GM19351 (cell line): ENCODE data around the gene PNKD.

Source experiments
- ATAC-seq: cut with Tn5 transposase; IDR thresholded peaks from one replicate; pipeline ENCODE4 v1.9.1; 2021; ENCODE audit warnings: mild to moderate bottlenecking, moderate library complexity; ENCODE audit not compliant: unreplicated experiment

The PNKD gene

DNA sequence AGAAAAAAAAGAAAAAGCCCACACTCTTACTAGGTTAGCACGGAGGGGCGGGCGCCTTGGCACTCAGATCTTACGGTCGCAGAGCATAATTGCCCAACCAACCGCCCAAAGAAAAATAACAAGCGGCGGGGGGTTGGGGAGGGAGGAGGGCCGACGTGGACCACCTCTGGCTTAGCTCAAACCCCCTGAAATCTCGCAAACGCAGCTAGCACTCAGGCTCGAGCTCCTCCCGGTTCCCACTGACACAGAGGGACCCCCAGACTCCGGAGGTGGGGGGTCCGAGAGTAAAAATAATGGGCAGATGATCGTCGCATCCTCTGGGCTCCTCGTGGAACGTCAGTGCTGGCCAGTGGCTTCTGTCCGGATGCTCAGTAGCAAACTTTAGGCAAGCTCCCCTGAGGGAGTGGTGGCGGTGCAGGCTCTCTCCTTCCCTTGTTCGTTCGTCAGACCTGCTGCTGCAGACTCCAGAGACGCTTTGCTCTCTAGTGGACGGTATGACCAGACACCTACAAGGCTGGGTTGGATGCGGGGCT lies 98.4 kb downstream of the PNKD start:
- no peak for ATAC-seq

DNA sequence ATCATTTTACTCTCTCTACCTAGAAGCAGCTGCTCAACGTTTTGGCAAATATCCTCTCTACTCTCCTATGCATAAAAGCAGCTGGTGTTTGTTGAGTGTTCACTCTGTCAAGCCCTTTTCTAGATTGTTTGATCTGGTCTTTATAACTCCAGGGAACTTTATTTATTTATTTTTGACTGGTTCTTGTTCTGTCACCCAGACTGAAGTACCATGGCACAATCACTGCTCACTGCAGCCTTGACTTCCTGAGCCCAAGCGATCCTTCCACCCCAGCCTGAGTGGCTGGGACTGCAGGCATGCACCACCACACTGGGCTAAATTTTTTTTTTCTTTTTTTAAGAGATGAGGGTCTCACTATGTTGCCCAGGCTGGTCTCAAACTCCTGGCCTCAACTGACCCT lies 99.0 kb downstream of the PNKD start:
- ATAC-seq: no peak

DNA sequence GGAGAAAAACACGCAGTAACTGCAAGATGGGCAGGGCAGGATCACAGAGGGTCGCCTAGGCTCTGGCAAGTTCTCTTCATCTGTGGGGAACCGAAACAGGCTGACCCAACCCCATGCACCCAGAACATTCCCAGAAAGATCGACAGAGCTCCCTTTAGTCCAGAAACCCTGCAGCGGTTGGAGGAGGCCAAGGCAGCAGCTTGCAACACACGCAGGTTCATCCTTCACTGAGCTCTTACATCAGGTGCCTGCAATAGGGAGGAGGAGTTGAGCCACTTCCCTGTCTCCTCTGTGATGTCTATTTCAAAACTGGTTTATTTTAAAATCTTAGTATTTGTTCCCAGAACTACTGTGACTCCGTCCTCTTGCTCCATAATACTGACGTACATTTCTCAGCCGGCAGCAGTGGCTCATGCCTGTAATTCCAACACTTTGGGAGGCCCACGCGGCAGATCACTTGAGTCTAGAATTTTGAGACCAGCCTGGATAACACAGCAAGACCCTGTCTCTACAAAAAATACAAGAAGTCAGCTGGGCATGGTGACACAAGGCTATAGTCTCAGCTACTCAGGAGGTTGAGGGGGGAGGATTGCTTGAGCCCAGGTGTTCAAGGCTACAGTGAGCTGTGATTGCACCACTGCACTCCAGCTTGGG lies 100.2 kb downstream of the PNKD start:
- no peak for ATAC-seq

DNA sequence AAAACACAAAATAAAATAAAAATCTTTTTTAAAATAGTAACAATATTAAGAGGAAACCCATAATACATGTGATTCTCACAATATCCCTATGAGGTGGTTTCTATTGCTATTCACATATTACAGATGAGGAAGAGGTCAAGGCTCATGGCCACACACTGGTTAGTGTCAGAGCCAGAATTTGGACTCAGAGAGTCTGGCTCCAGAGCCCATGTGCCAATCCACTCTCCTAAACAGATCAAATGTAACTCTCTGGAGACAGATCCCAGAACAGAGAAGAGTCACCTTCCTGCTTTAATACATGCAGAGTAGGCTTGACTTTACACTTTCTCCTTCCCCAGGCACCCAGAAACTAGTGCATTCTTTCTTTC lies 101.6 kb downstream of the PNKD start:
- no peak for ATAC-seq

DNA sequence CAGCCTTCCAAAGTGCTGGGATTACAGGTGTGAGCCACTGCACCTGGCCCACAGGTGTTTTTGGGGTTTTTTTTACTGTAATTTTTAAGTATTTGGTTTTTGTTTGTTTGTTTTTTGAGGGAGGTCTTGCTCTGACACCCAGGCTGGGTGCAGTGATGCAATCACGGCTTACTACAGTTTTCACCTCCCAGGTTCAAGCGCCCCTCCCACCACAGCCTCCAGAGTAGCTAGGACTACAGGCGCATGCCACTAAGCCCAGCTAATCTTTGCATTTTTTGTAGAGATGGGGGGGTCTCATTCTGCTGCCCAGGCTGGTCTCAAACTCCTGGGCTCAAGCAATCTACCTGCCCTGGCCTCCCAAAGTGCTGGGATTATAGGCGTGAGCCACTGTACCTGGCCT lies 104.5 kb downstream of the PNKD start:
- ATAC-seq: no peak

DNA sequence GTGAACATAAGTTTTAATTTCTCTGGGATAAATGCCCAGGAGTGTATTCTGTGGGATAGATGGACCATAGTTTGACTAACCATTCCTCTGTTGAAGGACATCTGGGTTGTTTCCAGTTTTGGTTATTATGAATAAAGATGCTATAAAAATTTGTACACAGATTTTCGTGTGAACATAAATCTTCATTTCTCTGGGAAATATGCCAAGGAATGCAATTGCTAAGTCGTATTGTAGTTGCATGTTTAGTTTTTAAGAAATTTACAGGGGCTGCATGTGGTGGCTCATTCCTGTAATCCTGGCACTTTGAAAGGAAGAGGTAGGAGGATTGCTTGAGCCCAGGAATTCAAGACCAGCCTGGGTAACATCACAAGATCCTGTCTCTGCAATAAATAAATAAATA lies 104.9 kb downstream of the PNKD start:
- ATAC-seq: no peak

DNA sequence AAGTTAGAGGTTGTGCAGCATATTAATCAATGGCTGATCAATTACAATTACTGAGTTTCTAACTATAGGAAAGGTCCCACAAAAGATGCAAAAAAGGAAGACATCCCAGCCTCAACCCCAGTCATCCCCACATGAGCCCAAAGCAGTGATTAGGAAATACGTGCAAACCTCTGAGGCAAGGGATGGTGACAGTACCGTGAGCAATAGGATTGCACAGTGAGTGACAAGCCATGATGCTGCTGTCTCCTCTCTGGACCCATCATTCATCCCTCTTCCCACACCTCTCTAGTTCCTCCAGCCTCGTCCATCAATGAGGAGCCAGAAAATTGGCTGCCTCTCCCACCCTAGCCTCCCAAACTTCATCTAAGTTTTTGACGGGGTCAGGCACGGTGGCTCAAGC lies 107.7 kb downstream of the PNKD start:
- no peak for ATAC-seq

DNA sequence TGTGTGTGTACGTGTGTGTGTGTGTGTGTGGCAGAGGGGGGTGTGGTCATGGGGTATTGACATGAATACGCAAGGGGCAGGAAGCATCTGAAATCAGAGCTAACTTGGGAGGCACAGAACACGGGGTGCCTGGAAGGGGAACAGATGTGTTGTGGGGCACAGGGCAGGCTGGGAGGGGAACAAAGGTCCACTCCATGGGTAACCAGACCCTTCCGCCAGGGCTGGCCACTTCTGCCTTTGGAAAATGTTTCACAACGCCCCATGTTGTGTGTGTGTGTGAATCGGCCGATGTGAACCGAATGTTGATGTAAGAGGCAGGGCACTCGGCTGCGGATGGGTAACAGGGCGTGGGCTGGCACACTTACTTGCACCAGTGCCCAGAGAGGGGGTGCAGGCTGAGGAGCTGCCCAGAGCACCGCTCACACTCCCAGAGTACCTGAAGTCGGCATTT lies 111.6 kb downstream of the PNKD start, which contains the start of gene SLC11A1:
SLC11A1 (plus strand) TSS at position 358 of the 451 bp plus-strand sequence. CDS start 96 bp downstream, outside the sequence.
- no peak for ATAC-seq

DNA sequence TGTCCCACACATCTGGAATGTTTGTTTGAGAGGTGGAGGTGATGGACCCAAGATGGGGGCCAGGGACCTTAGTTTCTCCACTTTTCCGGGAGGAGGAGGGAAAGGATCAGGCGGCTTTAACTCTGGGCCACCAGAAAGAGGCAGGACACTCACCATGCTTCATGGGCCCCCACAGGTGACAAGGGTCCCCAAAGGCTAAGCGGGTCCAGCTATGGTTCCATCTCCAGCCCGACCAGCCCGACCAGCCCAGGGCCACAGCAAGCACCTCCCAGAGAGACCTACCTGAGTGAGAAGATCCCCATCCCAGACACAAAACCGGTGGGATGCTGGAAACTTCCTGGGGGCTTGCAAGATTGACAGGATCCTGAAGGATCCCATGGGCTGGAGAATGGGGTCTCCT lies 112.5 kb downstream of the PNKD start:
- ATAC-seq: no peak

DNA sequence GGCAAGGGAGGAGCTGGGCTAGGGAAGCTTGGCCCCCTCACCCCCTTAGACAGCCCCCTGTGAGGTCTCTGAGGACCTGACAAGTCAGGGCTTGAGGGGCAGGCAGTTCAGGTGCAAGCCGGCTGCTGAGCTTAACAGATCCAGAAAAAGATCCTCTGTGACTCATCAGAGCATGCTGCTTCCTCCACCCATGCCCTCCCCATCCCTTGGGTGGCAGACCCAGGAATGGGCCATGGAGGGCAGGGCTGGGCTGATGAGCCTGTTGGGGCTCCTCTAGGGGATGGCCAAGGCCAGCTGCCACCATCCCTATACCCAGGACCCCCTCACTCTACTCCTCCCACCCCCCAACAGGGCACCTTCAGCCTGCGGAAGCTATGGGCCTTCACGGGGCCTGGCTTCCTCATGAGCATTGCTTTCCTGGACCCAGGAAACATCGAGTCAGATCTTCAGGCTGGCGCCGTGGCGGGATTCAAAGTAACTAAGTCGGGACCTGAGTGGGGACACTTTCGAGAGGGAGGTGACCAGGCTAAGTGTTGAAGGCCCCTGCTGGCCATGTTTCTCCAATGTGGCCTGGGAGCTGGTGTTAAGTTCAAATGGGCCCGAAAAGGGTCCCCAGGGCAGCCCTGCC lies 113.7 kb downstream of the PNKD start:
- ATAC-seq: no peak

DNA sequence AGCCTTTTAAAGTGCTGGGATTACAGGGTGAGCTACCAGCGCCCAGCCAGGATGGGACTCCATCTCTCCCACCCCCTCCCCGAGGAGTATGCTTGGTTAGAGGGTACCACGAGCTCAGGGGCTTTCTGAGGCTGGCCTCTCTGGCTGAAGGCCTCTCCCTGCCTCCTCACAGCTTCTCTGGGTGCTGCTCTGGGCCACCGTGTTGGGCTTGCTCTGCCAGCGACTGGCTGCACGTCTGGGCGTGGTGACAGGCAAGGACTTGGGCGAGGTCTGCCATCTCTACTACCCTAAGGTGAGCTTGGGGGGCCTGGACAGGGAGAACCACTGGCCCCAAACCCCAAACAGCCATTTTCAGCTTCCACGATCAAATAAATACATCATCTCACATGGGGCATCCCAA lies 114.7 kb downstream of the PNKD start:
- no peak for ATAC-seq

DNA sequence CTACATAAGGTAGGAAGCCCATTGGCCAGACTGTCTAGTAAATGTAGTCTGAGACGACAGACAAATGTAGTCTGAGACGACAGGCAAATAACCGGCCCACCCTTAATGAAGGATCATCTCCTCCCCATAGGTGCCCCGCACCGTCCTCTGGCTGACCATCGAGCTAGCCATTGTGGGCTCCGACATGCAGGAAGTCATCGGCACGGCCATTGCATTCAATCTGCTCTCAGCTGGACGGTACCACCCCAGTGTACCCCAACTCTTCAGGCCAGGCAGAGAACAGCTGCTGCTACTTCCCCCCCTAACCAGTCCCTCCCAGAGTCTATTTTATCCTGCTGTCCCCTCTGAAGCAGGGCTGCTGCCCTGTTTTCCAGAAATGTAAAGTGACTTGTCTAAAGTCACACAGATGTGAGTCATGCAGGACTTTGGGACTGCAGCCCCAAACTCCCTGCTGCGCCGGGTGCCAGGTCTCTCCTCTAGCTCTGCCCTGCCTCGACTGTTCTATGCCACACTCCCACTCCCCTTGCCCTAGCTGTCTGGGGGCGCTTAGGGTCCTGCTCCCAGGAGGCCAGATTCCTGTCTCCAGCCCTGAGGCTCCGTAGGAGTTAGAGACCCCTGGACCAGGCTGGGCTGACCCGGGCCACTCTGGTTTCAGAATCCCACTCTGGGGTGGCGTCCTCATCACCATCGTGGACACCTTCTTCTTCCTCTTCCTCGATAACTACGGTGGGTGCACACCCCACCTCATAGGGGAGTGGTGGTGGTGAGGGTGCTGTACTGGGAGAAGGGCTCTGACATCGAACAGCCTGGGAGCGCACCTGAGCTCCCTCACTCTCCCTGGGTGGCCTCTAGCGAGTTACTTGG lies 116.4 kb downstream of the PNKD start:
- no peak for ATAC-seq

DNA sequence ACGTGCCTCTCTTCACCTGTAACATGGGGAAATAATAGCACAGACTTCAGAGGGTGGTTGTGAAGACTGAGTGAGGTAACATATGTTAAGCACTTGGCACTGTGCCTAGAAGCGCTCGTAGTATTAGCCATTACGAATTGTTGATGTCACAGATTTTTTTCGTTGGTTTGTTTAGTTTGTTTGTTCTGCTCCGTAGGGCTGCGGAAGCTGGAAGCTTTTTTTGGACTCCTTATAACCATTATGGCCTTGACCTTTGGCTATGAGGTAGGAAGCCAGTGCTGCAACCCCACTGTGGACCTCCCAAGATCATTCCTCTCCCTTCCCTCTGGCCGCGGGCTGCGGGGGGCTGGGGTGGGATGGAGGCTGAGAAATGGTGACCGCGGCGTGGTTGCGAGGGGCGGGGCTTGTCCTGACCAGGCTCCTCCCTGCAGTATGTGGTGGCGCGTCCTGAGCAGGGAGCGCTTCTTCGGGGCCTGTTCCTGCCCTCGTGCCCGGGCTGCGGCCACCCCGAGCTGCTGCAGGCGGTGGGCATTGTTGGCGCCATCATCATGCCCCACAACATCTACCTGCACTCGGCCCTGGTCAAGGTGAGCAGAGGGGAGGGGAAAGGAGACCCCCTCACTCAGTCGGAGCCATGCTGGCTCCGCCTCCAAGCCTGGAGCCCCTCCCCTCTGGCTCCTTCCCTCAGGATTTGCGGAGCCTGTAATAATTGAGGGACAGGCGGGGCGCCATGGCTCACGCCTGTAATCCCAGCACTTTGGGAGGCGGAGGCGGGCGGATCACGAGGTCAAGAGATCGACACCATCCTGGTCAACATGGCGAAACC lies 117.3 kb downstream of the PNKD start:
- no peak for ATAC-seq

DNA sequence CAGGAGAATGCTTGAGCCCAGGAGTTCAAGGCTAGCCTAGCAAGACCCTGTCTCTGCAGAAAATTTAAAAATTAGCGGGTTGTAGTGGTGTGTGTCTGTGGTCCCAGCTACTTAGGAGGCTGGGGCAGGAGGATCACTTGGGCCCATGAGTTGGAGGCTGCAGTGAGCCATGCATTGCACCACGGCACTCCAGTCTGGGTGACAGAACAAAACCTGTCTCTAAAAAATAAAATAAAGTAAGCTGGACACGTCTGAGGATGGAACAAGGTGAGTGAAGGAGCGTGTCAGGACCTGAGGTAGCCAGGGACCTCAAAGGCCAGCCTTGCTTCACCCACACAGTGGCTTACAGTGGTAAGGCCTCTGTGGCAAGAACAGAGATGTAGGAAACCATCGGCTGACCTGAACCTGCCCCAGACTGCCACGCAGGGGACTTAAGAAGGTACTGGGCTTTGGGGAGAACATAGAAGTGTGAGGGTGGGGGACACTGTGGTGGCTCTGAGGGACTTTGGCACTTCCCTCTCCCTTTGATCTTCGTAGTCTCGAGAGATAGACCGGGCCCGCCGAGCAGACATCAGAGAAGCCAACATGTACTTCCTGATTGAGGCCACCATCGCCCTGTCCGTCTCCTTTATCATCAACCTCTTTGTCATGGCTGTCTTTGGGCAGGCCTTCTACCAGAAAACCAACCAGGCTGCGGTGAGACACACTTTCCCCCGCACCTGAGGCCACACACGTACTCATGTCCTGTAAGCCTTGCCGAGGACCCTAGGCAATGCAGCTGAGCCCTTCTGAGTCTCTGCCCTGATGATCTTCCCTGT lies 119.2 kb downstream of the PNKD start:
- ATAC-seq: no peak

DNA sequence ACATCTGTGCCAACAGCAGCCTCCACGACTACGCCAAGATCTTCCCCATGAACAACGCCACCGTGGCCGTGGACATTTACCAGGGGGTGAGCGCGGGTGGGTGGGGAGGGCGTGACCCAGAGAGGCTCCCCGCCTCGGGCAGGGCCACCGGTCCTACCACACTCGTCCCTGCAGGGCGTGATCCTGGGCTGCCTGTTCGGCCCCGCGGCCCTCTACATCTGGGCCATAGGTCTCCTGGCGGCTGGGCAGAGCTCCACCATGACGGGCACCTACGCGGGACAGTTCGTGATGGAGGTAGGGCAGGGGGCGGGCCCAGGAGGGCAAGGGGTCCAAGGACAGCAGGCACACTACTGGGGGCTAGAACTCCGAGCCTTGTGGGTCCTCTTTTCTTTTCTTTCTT lies 120.9 kb downstream of the PNKD start:
- no peak for ATAC-seq

DNA sequence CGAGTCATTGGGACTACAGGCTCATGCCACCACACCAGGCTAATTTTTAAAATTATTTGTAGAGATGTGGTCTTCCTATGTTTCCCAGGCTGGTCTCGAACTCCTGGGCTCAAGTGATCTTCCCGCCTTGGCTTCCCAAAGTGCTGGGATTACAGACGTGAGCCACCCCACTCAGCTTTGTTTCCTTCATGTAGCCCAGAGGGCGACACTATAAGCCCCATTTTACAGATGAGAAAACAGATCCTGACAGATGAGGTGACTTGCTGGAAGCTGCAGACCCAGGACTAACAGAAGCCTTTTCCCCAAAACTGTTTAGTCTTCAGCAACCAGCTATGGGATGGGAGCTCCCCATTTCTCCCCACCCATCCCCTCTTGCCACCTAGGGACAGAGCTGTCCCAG lies 122.1 kb downstream of the PNKD start:
- ATAC-seq: no peak

DNA sequence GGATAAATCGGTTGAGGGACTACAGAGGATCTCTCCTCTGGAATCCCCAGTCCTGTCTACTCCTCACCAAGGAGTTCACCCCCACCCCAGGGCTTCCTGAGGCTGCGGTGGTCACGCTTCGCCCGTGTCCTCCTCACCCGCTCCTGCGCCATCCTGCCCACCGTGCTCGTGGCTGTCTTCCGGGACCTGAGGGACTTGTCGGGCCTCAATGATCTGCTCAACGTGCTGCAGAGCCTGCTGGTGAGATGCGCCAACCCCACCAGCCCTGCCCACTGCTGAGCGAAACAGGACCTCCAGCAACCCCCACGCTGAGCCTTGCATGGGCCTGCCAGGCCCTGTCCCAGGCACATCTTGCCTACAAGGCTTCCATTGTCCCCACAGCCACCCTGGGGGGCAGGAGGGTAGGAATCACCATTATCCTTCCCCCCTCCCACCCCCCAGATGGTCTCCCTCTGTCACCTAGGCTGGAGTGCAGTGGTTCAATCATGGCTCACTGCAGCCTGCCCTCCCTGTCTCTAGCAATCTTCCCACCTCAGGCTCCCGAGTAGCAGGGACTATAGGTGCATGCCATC lies 122.7 kb downstream of the PNKD start:
- ATAC-seq: no peak

DNA sequence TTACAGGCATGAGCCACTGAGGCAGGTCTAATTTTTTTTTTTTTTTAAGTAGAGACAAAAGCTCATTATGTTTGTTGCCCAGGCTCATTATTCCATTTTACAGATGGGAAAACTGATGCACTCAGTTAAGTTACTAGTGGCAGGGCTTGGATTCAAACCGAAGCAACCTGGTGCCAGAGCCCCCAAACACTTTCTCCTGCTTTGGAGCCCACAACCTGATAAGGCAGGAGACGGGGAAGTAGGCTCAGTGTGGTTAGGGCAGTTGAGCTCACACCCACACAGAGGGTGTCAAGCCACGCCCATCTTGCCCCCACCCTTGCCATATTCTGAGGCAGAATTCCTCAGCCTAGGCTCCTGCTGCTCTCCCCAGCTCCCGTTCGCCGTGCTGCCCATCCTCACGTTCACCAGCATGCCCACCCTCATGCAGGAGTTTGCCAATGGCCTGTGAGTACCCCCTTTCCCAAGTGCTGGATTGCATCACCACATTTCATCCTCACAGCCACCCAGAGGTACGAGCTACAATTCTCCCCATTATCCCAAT lies 123.5 kb downstream of the PNKD start:
- ATAC-seq: no peak
